RWPE2 (cell line): ENCODE measurements around the gene YOD1.
A peak's percentile ranks its signal among the peaks of the same experiment; 100 is the strongest.

Experiments
- ATAC-seq: fragments of 200-7000 bp; cut with Tn5 transposase; 3 replicates; pipeline ENCODE4 v1.9.1; 2021; ENCODE audit warnings: low read depth
- DNase-seq: peaks from one replicate; pipeline ENCODE4 v3.0.0-alpha.2; 2020; ENCODE audit warnings: low spot score
- H3K27ac ChIP-seq: fragments of 450-650 bp; 2 replicates; pipeline ENCODE4 v1.5.1; 2017; ENCODE audit warnings: mild to moderate bottlenecking; ENCODE audit not compliant: poor library complexity, severe bottlenecking
- H3K27me3 ChIP-seq: fragments of 250-450 bp; sonication (Bioruptor Pico); 2 replicates; pipeline ENCODE4 v1.5.1; 2021; ENCODE audit warnings: mild to moderate bottlenecking, moderate library complexity; ENCODE audit not compliant: insufficient read depth, poor library complexity, severe bottlenecking
- H3K36me3 ChIP-seq: fragments of 250-450 bp; sonication (Bioruptor Pico); 2 replicates; pipeline ENCODE4 v1.5.1; 2020; ENCODE audit warnings: low read depth, mild to moderate bottlenecking, moderate library complexity
- H3K4me1 ChIP-seq: fragments of 250-450 bp; sonication (Bioruptor Pico); 2 replicates; pipeline ENCODE4 v1.5.1; 2021; ENCODE audit warnings: mild to moderate bottlenecking, moderate library complexity; ENCODE audit not compliant: insufficient read depth, poor library complexity, severe bottlenecking
- H3K4me3 ChIP-seq: fragments of 250-450 bp; sonication (Bioruptor Pico); 2 replicates; pipeline ENCODE4 v1.5.1; 2021; ENCODE audit warnings: mild to moderate bottlenecking, moderate library complexity; ENCODE audit not compliant: severe bottlenecking
- H3K9me3 ChIP-seq: fragments of 250-450 bp; sonication (Bioruptor Pico); 2 replicates; pipeline ENCODE4 v1.5.1; 2021; ENCODE audit warnings: mild to moderate bottlenecking, moderate library complexity; ENCODE audit not compliant: severe bottlenecking
- TF ChIP-seq, protein P1 (sequence below): fragments of 450-650 bp; IDR thresholded peaks from one replicate; pipeline ENCODE4 v1.5.1; 2017; ENCODE audit warnings: mild to moderate bottlenecking, moderate library complexity; ENCODE audit not compliant: poor library complexity, severe bottlenecking

Gene YOD1

DNA sequence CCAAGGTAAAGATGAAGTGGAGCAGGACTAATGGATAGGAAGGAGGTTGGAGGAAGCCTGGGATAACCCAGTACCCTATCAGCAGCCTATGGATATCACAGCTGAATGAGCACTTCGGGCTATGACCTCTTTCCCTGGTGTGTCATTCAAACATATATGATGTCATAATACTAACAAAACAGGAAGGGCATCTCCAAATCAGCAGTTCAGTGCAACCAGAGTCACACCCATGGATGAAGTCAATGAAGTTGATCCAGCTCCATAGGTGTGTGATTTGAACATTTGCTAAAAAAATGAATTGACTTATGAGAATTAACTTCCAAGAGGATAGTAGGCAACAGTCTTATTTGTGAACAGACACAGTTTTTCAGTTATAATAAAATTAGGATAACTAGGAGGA, 16.8 kb downstream of the YOD1 start:
- H3K4me1 ChIP-seq, result peaks cover 44% of the 10 kb centered on the region
- peaks cover 19% of the 10 kb centered on the region for H3K36me3 ChIP-seq
- no peaks in the 10 kb centered on the region for H3K9me3 ChIP-seq
- TF ChIP-seq, protein P1, sequence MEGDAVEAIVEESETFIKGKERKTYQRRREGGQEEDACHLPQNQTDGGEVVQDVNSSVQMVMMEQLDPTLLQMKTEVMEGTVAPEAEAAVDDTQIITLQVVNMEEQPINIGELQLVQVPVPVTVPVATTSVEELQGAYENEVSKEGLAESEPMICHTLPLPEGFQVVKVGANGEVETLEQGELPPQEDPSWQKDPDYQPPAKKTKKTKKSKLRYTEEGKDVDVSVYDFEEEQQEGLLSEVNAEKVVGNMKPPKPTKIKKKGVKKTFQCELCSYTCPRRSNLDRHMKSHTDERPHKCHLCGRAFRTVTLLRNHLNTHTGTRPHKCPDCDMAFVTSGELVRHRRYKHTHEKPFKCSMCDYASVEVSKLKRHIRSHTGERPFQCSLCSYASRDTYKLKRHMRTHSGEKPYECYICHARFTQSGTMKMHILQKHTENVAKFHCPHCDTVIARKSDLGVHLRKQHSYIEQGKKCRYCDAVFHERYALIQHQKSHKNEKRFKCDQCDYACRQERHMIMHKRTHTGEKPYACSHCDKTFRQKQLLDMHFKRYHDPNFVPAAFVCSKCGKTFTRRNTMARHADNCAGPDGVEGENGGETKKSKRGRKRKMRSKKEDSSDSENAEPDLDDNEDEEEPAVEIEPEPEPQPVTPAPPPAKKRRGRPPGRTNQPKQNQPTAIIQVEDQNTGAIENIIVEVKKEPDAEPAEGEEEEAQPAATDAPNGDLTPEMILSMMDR, result no peak
- ATAC-seq, result no peak
- peak overlapping the region; percentile 97 for H3K27ac ChIP-seq
- DNase-seq, result no peak
- H3K27me3 ChIP-seq, result no peaks in the 10 kb centered on the region
- H3K4me3 ChIP-seq, result no peak overlapping the region

DNA sequence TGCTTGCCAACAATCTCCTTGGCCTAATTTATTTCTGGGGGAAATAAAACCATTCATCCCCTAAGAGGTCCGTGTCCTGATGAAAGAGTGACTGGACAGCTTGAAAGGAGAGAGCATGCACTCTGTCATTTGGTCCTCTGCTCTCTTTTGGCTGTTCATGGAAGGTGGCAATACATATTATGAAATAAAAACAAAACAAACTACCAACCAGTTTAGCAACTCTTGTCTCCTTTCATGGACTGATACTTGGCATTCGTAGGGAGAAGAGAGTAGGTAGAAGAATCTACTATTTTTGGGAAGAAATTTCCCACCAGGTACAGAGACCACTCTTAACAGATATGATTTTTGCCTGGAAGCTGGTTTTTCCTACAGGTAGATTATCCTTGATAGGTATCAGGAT, 17.7 kb downstream of the YOD1 start:
- no peak for DNase-seq
- TF ChIP-seq, protein P1, result no peak
- Histone ChIP-seq H3K27ac (peak overlapping the region; percentile 97), H3K9me3 (no peaks in the 10 kb centered on the region), H3K4me3 (no peak overlapping the region), H3K4me1 (peaks cover 53% of the 10 kb centered on the region), H3K27me3 (no peaks in the 10 kb centered on the region), H3K36me3 (peaks cover 28% of the 10 kb centered on the region)
- no peak for ATAC-seq

DNA sequence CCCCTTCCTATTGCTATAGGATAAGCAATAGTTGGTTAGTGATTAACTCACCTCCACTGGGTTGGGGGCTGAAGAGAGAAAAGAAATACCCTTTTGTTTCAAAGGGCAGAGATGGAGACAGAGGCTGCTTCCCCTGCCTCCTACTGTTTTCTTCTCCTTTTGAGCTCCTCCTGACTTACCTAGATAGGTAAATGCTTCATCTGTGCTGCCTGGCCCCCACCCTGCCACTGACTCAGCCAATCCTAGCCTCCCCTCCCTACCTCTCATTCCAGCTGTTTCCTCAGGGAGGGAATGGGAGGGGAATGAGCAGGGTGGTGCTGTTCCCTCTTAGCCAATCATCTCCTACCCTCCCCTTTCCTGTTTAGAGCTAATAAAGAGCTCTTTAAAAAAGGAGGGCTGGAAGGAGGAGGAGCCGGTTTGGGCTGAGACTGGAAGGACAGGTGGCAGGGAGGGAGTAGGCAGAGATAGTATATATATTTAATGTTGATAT, 18.4 kb downstream of the YOD1 start, which contains the start of gene C1orf116:
Gene C1orf116, minus strand, starts transcription at position 229 of the 490 bp plus-strand sequence. CDS start 5,158 bp downstream, outside the sequence.
- TF ChIP-seq, protein P1, result no peak
- H3K4me3 ChIP-seq, result peak within 1 kb of the TSS; percentile 55
- H3K9me3 ChIP-seq, result no peaks in the 10 kb centered on the region
- H3K27me3 ChIP-seq, result no peaks in the 10 kb centered on the region
- H3K36me3 ChIP-seq, result peaks cover 36% of the 10 kb centered on the region
- peak; percentile 89 for DNase-seq
- H3K27ac ChIP-seq, result peak within 1 kb of the TSS; percentile 97
- peaks cover 60% of the 10 kb centered on the region for H3K4me1 ChIP-seq
- ATAC-seq, result peak; percentile 83

DNA sequence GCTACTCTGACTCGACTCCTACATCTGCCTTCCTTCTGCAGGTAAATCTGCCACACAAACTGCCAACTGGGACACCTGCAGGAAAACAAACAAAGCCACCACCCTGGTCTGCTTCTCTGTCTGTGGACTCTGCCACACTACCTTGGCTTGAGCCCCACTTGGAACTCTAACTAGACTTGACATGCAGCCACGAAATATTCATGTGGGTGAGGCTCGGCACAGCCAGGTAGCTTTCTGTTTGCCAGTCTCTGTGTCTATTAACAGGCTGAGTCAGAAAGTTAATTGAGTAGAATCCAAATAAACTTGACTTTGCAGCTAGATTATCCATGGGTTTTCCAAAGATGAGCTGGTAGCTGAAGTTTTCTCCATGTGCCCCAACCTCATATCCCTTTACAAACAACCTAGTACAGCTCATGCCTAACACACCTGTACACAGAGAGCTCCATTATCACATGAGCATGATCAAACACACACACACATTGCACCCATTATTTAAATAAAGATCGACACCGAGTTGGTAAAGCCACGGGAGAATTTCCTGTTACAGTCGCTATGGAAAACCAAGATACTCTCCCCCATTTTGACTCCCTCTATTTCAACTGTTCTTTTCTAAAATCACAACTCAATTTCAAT, 19.3 kb downstream of the YOD1 start:
- peak overlapping the region; percentile 97 for H3K27ac ChIP-seq
- peaks cover 40% of the 10 kb centered on the region for H3K36me3 ChIP-seq
- DNase-seq (no peak), ATAC-seq (no peak)
- H3K9me3 ChIP-seq, result no peaks in the 10 kb centered on the region
- peak overlapping the region; percentile 55 for H3K4me3 ChIP-seq
- H3K4me1 ChIP-seq, result peaks cover 66% of the 10 kb centered on the region
- no peaks in the 10 kb centered on the region for H3K27me3 ChIP-seq
- TF ChIP-seq, protein P1, result no peak

DNA sequence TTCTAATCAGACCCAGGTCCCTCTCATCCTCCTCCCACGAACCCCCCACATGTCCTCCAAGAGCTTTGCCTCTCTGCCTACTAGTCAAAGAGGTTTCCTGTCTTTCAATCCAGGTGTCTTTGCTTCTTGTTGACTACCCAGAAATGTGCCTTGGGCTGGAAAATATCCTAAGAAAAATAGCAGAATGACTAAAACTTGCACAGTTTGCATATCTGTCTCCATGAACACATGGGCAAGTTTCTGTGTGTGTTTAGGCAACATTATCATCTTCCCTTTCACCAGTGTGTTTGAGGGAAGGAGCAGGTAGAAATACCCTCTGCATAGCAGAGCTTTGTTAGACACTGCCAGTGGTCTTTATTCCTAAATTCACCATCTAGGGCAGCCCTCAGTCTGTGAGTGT, 20.0 kb downstream of the YOD1 start:
- peak overlapping the region; percentile 55 for H3K4me3 ChIP-seq
- H3K27ac ChIP-seq, result peak overlapping the region; percentile 97
- TF ChIP-seq, protein P1, result no peak
- H3K4me1 ChIP-seq, result peaks cover 68% of the 10 kb centered on the region
- no peaks in the 10 kb centered on the region for H3K9me3 ChIP-seq
- H3K27me3 ChIP-seq, result no peaks in the 10 kb centered on the region
- peaks cover 47% of the 10 kb centered on the region for H3K36me3 ChIP-seq
- DNase-seq, result no peak
- no peak for ATAC-seq
